ENCODE measurements around the gene GUCA1C. TPM values are rescaled to one million over a fixed set of nuclear protein-coding genes. Genes with fewer than 3 reads are reported as not detected.

The GUCA1C gene
- total RNA-seq, 1 donor = not detected

- TF ChIP-seq CTCF (IDR thresholded peaks at IDR 0.05; ENCODE audit: insufficient read depth, low read depth, low read length) = no peak
- no peak for DNase-seq (ENCODE audit: low read depth)
- H3K4me3 ChIP-seq (ENCODE audit: low read depth, low read length) = no peak overlapping the region
Observed at GRCh38 chr3:108863799-108864135, 89.9 kb downstream of the GUCA1C start.

- no peak overlapping the region for H3K4me3 ChIP-seq (ENCODE audit: low read depth, low read length)
- no peak for TF ChIP-seq CTCF (IDR thresholded peaks at IDR 0.05; ENCODE audit: insufficient read depth, low read depth, low read length)
- peak; percentile 7 for DNase-seq (ENCODE audit: low read depth)
Observed at GRCh38 chr3:108862865-108863798, 90.5 kb downstream of the GUCA1C start.

- no peak for DNase-seq (ENCODE audit: low read depth)
- no peak for TF ChIP-seq CTCF (IDR thresholded peaks at IDR 0.05; ENCODE audit: insufficient read depth, low read depth, low read length)
- H3K4me3 ChIP-seq (ENCODE audit: low read depth, low read length) = no peak overlapping the region
Observed at GRCh38 chr3:108861401-108861800, 92.3 kb downstream of the GUCA1C start.

Other genes with a start within 250 kb of the GUCA1C start
- not detected in 2 replicates for gene RETNLB, start 196.5 kb downstream of the GUCA1C start, total RNA-seq
- gene TRAT1, start 131.1 kb downstream of the GUCA1C start, total RNA-seq = not detected in 2 replicates
- gene MORC1, start 164.3 kb upstream of the GUCA1C start, total RNA-seq = not detected in 2 replicates
- not detected in 2 replicates for gene C3orf85, start 182.8 kb upstream of the GUCA1C start, total RNA-seq